GM21447 (cell line): ENCODE results near the gene IRF5.
A peak's percentile ranks its signal among the peaks of the same experiment; 100 is the strongest.
"Not testable (repeated sequence)": the region's sequence is repeated elsewhere in the genome, so short reads cannot be mapped to it uniquely, and the experiment has no call there.

ENCODE experiments used
- ATAC-seq: cut with Tn5 transposase; IDR thresholded peaks from one replicate; pipeline ENCODE4 v1.9.1; 2021; ENCODE audit not compliant: unreplicated experiment

IRF5 gene

DNA sequence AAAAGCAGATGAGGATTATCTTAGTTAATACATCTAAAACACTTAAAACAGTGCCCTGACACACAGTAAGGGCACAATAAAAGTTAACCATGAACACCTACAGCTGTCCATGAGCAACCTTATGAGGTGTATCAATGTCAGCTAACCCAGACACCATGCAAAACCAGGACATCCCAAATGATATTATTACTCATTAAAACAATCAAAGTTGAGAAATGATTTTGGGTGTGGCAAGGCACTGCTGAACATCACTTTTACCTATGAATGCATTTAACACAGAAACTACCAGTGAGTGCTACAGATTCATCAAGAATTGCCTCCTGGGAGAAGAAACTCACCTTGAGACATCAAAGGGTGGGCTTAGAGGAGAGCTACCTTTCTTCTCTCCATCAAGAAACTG is 18.3 kb downstream of the IRF5 start:
- no peak for ATAC-seq

DNA sequence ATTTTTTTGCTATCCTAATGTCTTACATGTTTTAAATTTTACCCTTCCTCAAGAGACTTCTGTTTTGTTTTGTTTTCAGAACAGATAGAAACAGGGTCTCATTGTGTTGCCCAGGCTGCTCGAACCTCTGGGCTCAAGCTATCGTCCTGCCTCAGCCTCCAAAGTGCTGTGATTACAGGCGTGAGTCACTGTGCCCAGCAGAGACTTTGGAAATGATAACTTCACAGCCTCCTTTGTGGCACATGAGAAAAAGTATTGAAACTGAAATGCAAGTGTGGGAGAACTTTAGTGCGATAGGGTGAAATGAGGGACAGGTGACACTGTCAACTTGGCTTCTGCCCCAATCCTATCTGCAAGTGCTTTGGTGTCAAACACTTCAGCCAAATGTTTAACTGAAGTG is 21.6 kb downstream of the IRF5 start:
- no peak for ATAC-seq

GRCh38 chr7:128961030-128961659 is 23.4 kb downstream of the IRF5 start:
- ATAC-seq, result no peak

DNA sequence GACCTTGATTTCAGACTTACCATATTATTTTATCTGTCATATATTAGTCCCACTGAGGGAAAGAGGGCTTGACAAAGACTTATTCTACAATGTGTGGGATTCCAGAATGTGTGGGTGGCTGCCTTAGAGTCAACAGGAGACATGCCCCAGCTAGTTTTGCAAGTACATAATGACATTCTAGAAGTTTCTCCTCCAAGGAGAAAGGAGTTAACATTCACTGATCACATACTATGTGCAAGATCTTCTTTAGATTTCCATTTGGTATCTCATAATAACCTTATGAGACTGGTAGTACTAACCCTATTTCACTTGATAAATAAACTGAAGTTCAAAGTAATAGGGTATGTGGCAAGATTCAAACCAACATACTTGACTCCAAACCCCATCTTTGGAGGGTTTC is 25.2 kb downstream of the IRF5 start:
- ATAC-seq, result peak; percentile 13

- peak; percentile 88 for ATAC-seq
These were observed 25.6 kb downstream of the IRF5 start for GRCh38 chr7:128963327-128963757.

GRCh38 chr7:128968624-128969023 is 30.9 kb downstream of the IRF5 start:
- ATAC-seq, result no peak

- ATAC-seq, result no peak
These were observed 36.7 kb downstream of the IRF5 start for GRCh38 chr7:128974241-128974934.

- ATAC-seq, result no peak
These were observed 44.4 kb downstream of the IRF5 start for GRCh38 chr7:128982105-128982504.

- no peak for ATAC-seq
These were observed 47.9 kb downstream of the IRF5 start for GRCh38 chr7:128985660-128986059.

- no peak for ATAC-seq
These were observed 48.9 kb downstream of the IRF5 start for GRCh38 chr7:128986609-128987008.

GRCh38 chr7:128988372-128988771 is 50.6 kb downstream of the IRF5 start:
- no peak for ATAC-seq

DNA sequence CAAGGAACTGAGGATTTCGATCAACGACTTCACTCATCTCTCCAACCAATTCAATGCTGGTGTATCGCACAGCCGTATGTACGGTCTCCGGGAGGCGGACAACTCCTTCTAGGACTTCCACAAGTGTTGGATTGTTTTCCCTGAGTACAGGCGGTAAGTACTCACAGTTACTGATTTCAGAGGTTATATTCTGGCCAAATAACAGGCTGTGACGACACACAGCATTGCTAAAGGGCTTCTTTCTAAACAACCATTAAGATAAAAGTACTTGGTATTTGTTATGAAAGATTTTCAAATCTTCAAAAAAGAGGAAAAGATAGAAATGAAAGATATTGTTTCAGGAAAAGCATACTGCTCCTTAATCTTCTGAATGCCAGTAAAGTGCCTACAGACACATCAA is 52.2 kb downstream of the IRF5 start:
- ATAC-seq, result no peak

DNA sequence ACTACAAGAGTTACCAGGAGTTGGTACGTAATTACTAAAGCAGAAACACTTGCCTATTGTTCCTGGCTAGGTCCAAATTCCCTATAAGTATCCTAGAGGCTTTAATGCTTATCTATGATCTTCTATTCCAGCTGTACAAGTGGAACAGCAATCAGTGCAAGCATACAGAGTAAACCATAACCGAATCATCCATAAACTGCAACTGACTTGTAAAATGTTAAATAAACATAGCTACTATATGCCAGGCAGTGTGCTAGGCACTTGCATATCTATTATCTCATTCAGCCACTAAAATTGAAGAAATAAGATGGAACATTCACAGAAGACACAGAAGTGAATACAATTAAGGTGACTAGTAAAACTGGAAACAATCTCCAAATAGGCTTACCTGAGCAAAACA is 55.7 kb downstream of the IRF5 start:
- ATAC-seq, result no peak

DNA sequence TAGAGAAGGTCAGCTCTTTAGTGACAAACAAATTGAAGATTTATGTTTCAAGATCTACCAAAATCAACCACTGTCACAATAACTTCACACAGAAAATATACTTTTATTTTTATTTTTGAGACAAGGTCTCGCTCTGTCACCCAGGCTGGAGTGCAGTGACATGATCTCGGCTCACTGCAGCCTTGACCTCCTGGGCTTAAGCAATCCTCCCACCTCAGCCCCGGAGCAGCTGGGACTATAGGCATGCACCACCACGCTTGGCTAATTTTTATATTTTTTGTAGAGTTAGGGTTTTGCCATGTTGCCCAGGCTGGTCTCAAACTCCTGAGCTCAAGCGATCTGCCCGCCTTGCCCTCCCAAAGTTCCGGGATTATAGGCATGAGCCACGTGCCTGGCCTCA is 56.8 kb downstream of the IRF5 start:
- ATAC-seq, result not testable (repeated sequence)

DNA sequence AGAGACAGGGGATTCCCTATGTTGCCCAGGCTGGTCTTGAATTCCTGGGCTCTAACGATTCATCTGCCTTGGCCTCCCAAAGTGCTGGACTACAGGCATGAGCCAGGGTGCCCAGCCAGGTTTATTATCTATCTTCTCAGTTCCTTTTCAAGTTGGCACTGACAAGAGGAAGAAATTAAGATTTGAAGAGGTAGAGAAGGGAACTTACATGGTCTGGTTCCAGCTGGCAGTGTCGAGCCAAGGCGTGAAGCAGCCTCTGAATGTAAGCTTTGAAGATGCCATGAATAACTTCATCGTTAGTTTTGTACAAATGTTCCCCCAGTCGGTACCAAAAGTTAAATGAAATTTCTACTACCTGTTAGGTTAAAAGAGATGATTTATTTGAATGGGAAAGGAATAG is 59.5 kb downstream of the IRF5 start:
- no peak for ATAC-seq
